Measurements from ENCODE around the gene SRPK3. TPM values are rescaled to one million over a fixed set of nuclear protein-coding genes. Genes with fewer than 3 reads are reported as not detected.

The SRPK3 gene
- total RNA-seq, 4 donors from 2014 or later, result 0.49 to 2.1 (median 1.5) TPM

DNA sequence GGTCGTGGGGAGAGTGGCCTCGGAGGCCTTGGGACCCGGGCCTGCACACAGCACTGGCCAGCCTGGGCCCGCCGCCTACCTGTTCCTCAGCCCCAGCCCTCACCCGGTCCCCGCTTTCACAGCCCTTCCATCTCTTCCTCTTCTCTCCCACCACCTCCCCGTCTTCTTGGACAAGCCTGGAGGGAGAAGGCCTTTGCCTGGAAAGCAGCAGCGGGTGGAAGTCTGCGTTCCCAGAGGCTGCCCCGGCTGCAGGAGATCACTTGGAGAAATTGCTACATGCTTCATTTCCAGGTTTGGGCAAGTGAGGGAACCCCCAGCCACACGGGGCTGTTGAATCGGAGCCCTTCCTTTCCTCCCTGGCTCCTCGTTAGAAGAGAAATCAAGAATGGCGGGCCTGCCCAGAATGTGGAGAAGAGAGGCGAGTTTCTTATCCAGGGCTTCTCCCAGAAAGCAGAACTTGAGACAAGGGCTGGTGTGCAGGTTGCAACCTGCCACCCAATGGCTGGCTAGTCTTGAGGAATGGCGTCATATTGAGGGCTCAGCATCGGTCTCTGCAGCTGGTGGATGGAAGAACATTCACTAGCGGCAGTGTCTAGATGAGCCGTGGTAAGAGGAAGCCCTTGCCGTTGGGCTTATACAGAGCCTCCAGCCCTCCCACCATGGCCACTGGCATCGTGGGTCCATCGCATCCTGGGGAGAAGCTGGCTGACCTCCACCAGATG, 50.7 kb downstream of the SRPK3 start:
- TF ChIP-seq, protein P1, sequence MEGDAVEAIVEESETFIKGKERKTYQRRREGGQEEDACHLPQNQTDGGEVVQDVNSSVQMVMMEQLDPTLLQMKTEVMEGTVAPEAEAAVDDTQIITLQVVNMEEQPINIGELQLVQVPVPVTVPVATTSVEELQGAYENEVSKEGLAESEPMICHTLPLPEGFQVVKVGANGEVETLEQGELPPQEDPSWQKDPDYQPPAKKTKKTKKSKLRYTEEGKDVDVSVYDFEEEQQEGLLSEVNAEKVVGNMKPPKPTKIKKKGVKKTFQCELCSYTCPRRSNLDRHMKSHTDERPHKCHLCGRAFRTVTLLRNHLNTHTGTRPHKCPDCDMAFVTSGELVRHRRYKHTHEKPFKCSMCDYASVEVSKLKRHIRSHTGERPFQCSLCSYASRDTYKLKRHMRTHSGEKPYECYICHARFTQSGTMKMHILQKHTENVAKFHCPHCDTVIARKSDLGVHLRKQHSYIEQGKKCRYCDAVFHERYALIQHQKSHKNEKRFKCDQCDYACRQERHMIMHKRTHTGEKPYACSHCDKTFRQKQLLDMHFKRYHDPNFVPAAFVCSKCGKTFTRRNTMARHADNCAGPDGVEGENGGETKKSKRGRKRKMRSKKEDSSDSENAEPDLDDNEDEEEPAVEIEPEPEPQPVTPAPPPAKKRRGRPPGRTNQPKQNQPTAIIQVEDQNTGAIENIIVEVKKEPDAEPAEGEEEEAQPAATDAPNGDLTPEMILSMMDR (IDR thresholded peaks at IDR 0.05; ENCODE audit: low read depth), result no peak

DNA sequence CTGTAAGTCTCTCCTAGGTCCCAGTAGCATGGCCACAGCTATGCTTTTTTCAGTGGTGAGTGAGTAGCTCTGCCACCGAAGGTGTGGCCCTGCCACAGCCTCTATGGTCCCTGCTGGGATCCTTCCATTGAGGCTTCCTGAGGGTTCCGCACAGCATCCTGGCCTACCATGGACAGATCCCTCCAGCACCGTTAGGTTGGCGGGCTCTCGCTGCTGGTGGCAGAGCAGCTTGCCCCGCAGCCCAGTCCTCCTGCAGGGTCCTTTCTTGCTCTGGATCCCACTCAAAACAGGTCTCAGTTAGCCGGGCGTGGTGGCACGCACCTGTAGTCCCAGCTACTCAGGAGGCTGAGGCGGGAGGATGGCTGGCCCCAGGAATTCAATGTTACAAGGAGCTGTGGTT, 51.9 kb downstream of the SRPK3 start:
- TF ChIP-seq, protein P1 (IDR thresholded peaks at IDR 0.05; ENCODE audit: low read depth), result no peak

Other genes with a start within 250 kb of the SRPK3 start
- gene CCNQ, start 181.9 kb upstream of the SRPK3 start, total RNA-seq, result 10 to 100 TPM; 25.6 to 37.5 (median 30.6) TPM
- gene DUSP9, start 133.8 kb upstream of the SRPK3 start, total RNA-seq, result under 1 TPM in 3 of 4 donors, not detected in 1; 0.22 to 0.38 (median 0.34) TPM
- 1 to 10 TPM in 2 of 4 donors, not detected in 2; 1.8 to 2.6 TPM for gene PNCK, start 107.2 kb upstream of the SRPK3 start, total RNA-seq
- 10 to 100 TPM; 20.2 to 98.0 (median 30.6) TPM for gene SLC6A8, start 93.1 kb upstream of the SRPK3 start, total RNA-seq
- gene BCAP31, start 56.7 kb upstream of the SRPK3 start, total RNA-seq, result 100 to 1,000 TPM; 214 to 334 (median 269) TPM
- 10 to 100 TPM; 12.4 to 83.8 (median 28.1) TPM for gene ABCD1, start 56.2 kb upstream of the SRPK3 start, total RNA-seq
- gene PLXNB3, start 16.8 kb upstream of the SRPK3 start, total RNA-seq, result 10 to 100 TPM in 3 of 4 donors, 1 to 10 TPM in 1; 8.8 to 47.3 (median 24.5) TPM
- gene IDH3G, start 13.3 kb downstream of the SRPK3 start, total RNA-seq, result 10 to 100 TPM; 40.9 to 70.0 (median 69.5) TPM
- gene SSR4, start 13.6 kb downstream of the SRPK3 start, total RNA-seq, result 100 to 1,000 TPM in 3 of 4 donors, 10 to 100 TPM in 1; 75.4 to 172 (median 140) TPM
- gene PDZD4, start 49.5 kb downstream of the SRPK3 start, total RNA-seq, result 1 to 10 TPM in 1 of 4 donors, under 1 TPM in 3; 0.65 to 1.3 (median 0.80) TPM
- gene L1CAM, start 105.1 kb downstream of the SRPK3 start, total RNA-seq, result 1 to 10 TPM in 2 of 4 donors, under 1 TPM in 2; 0.68 to 1.5 (median 0.95) TPM
- 10 to 100 TPM in 1 of 4 donors, 1 to 10 TPM in 3; 3.4 to 13.9 (median 5.7) TPM for gene AVPR2, start 123.6 kb downstream of the SRPK3 start, total RNA-seq
- gene ARHGAP4, start 145.2 kb downstream of the SRPK3 start, total RNA-seq, result 10 to 100 TPM in 3 of 4 donors, 1 to 10 TPM in 1; 8.5 to 37.4 (median 28.2) TPM
- gene NAA10, start 154.0 kb downstream of the SRPK3 start, total RNA-seq, result 10 to 100 TPM; 69.4 to 87.8 (median 76.5) TPM
- gene RENBP, start 163.6 kb downstream of the SRPK3 start, total RNA-seq, result 10 to 100 TPM; 14.0 to 43.4 (median 29.5) TPM
- gene HCFC1, start 190.8 kb downstream of the SRPK3 start, total RNA-seq, result 10 to 100 TPM; 17.7 to 33.9 (median 21.2) TPM
- gene TMEM187, start 191.7 kb downstream of the SRPK3 start, total RNA-seq, result 1 to 10 TPM; 2.0 to 10.0 (median 6.1) TPM
- gene IRAK1, start 238.9 kb downstream of the SRPK3 start, total RNA-seq, result 10 to 100 TPM; 42.7 to 74.4 (median 47.3) TPM

All from subcutaneous adipose tissue (tissue), 4 donors.